ENCODE results near the gene DAZAP2.
"Not testable (repeated sequence)": the region's sequence is repeated elsewhere in the genome, so short reads cannot be mapped to it uniquely, and the experiment has no call there.

Gene DAZAP2

GRCh38 chr12:51224625-51225024 is 14.0 kb upstream of the DAZAP2 start:
- no peaks in the 10 kb centered on the region for H4K20me1 ChIP-seq (ENCODE audit: insufficient read depth, low read length)
- H3K9me3 ChIP-seq (ENCODE audit: insufficient read depth, low read length, severe bottlenecking), result no peaks in the 10 kb centered on the region
- no peaks in the 10 kb centered on the region for H3K4me1 ChIP-seq (ENCODE audit: insufficient read depth, low read length)
- H3K9ac ChIP-seq (ENCODE audit: low read depth, low read length), result no peak overlapping the region
- no peak overlapping the region for H3K4me2 ChIP-seq (ENCODE audit: insufficient read depth, low read length)
- H3K27ac ChIP-seq (ENCODE audit: low read length), result no peak overlapping the region
- no peak overlapping the region for H2AFZ ChIP-seq (ENCODE audit: low read depth, low read length)
- no peaks in the 10 kb centered on the region for H3K79me2 ChIP-seq (ENCODE audit: insufficient read depth, low read length)
- no peak for DNase-seq
- ATAC-seq (ENCODE audit: insufficient read depth, low read depth), result no peak
- TF ChIP-seq CTCF (IDR thresholded peaks at IDR 0.05; ENCODE audit: borderline replicate concordance, extremely low read depth, low read length, poor library complexity, severe bottlenecking), result no peak
- TF ChIP-seq EZH2 (IDR thresholded peaks at IDR 0.05; ENCODE audit: borderline replicate concordance, low read depth, low read length, severe bottlenecking), result no peak
- no peaks in the 10 kb centered on the region for H3K36me3 ChIP-seq (ENCODE audit: insufficient read depth, low read length)
- no peak overlapping the region for H3K4me3 ChIP-seq (ENCODE audit: low read depth in 1 of 2, low read length in 2 of 2)
- H3K27me3 ChIP-seq (ENCODE audit: insufficient read depth, low read length, poor library complexity), result no peaks in the 10 kb centered on the region

GRCh38 chr12:51225234-51225633 is 13.4 kb upstream of the DAZAP2 start:
- Histone ChIP-seq H4K20me1 (ENCODE audit: insufficient read depth, low read length) (no peaks in the 10 kb centered on the region), H3K4me3 (ENCODE audit: low read depth in 1 of 2, low read length in 2 of 2) (no peak overlapping the region), H3K9ac (ENCODE audit: low read depth, low read length) (no peak overlapping the region), H3K27ac (ENCODE audit: low read length) (no peak overlapping the region), H3K27me3 (ENCODE audit: insufficient read depth, low read length, poor library complexity) (no peaks in the 10 kb centered on the region), H2AFZ (ENCODE audit: low read depth, low read length) (no peak overlapping the region), H3K36me3 (ENCODE audit: insufficient read depth, low read length) (no peaks in the 10 kb centered on the region), H3K4me2 (ENCODE audit: insufficient read depth, low read length) (no peak overlapping the region), H3K9me3 (ENCODE audit: insufficient read depth, low read length, severe bottlenecking) (no peaks in the 10 kb centered on the region), H3K4me1 (ENCODE audit: insufficient read depth, low read length) (no peaks in the 10 kb centered on the region), H3K79me2 (ENCODE audit: insufficient read depth, low read length) (no peaks in the 10 kb centered on the region)
- no peak for TF ChIP-seq EZH2 (IDR thresholded peaks at IDR 0.05; ENCODE audit: borderline replicate concordance, low read depth, low read length, severe bottlenecking)
- no peak for TF ChIP-seq CTCF (IDR thresholded peaks at IDR 0.05; ENCODE audit: borderline replicate concordance, extremely low read depth, low read length, poor library complexity, severe bottlenecking)
- ATAC-seq (ENCODE audit: insufficient read depth, low read depth) (no peak), DNase-seq (no peak)

GRCh38 chr12:51225771-51226170 is 12.9 kb upstream of the DAZAP2 start:
- H4K20me1 ChIP-seq (ENCODE audit: insufficient read depth, low read length), result no peaks in the 10 kb centered on the region
- no peak overlapping the region for H3K9ac ChIP-seq (ENCODE audit: low read depth, low read length)
- H3K4me3 ChIP-seq (ENCODE audit: low read depth in 1 of 2, low read length in 2 of 2), result no peak overlapping the region
- H2AFZ ChIP-seq (ENCODE audit: low read depth, low read length), result no peak overlapping the region
- no peak for DNase-seq
- no peaks in the 10 kb centered on the region for H3K9me3 ChIP-seq (ENCODE audit: insufficient read depth, low read length, severe bottlenecking)
- TF ChIP-seq CTCF (IDR thresholded peaks at IDR 0.05; ENCODE audit: borderline replicate concordance, extremely low read depth, low read length, poor library complexity, severe bottlenecking), result no peak
- no peak for TF ChIP-seq EZH2 (IDR thresholded peaks at IDR 0.05; ENCODE audit: borderline replicate concordance, low read depth, low read length, severe bottlenecking)
- no peaks in the 10 kb centered on the region for H3K79me2 ChIP-seq (ENCODE audit: insufficient read depth, low read length)
- no peak for ATAC-seq (ENCODE audit: insufficient read depth, low read depth)
- no peak overlapping the region for H3K27ac ChIP-seq (ENCODE audit: low read length)
- H3K36me3 ChIP-seq (ENCODE audit: insufficient read depth, low read length), result no peaks in the 10 kb centered on the region
- no peaks in the 10 kb centered on the region for H3K4me1 ChIP-seq (ENCODE audit: insufficient read depth, low read length)
- H3K4me2 ChIP-seq (ENCODE audit: insufficient read depth, low read length), result no peak overlapping the region
- no peaks in the 10 kb centered on the region for H3K27me3 ChIP-seq (ENCODE audit: insufficient read depth, low read length, poor library complexity)

- H3K4me3 ChIP-seq (ENCODE audit: low read depth in 1 of 2, low read length in 2 of 2); H3K27me3 ChIP-seq (ENCODE audit: insufficient read depth, low read length, poor library complexity); H2AFZ ChIP-seq (ENCODE audit: low read depth, low read length); DNase-seq; ATAC-seq (ENCODE audit: insufficient read depth, low read depth); H3K9me3 ChIP-seq (ENCODE audit: insufficient read depth, low read length, severe bottlenecking); H3K36me3 ChIP-seq (ENCODE audit: insufficient read depth, low read length); H3K27ac ChIP-seq (ENCODE audit: low read length); H4K20me1 ChIP-seq (ENCODE audit: insufficient read depth, low read length); H3K79me2 ChIP-seq (ENCODE audit: insufficient read depth, low read length); H3K9ac ChIP-seq (ENCODE audit: low read depth, low read length); H3K4me1 ChIP-seq (ENCODE audit: insufficient read depth, low read length); H3K4me2 ChIP-seq (ENCODE audit: insufficient read depth, low read length): not testable (repeated sequence)
Observed at GRCh38 chr12:51227112-51227511, 11.5 kb upstream of the DAZAP2 start.

Measured in DND-41 (cell line).